SK-N-SH treated with all-trans-retinoic acid at 6 μM for 48 hours (cell line): ENCODE data around the gene GNA15.

Experiments used
- ARNTL ChIP-seq: fragments of 450-650 bp; formaldehyde crosslinking; IDR thresholded peaks from 2 replicates; pipeline ENCODE4 v1.5.0; 2020; ENCODE audit warnings: low read depth, mild to moderate bottlenecking, moderate library complexity, borderline replicate concordance
- BACH2 ChIP-seq: fragments of 250-450 bp; sonication (Bioruptor Pico); IDR thresholded peaks from 2 replicates; pipeline ENCODE4 v1.9.0; 2021; ENCODE audit warnings: mild to moderate bottlenecking, borderline replicate concordance
- ESRRG ChIP-seq: fragments of 250-450 bp; sonication (Bioruptor Pico); IDR thresholded peaks from 2 replicates; pipeline ENCODE4 v1.6.1; 2021; ENCODE audit warnings: mild to moderate bottlenecking
- GLIS3 ChIP-seq: fragments of 250-450 bp; sonication (Bioruptor Pico); IDR thresholded peaks from 2 replicates; pipeline ENCODE4 v1.5.0; 2020; ENCODE audit warnings: mild to moderate bottlenecking, moderate library complexity
- OSR1 ChIP-seq: fragments of 250-450 bp; sonication (Bioruptor Pico); IDR thresholded peaks from 2 replicates; pipeline ENCODE4 v1.8.0; 2022; ENCODE audit warnings: moderate library complexity, mild to moderate bottlenecking, inconsistent platforms
- RARB ChIP-seq: fragments of 250-450 bp; sonication (Bioruptor Pico); IDR thresholded peaks from 2 replicates; pipeline ENCODE4 v1.8.0; 2021; ENCODE audit warnings: mild to moderate bottlenecking, moderate library complexity
- SNAI2 ChIP-seq: fragments of 250-450 bp; sonication (Bioruptor Pico); IDR thresholded peaks from 2 replicates; pipeline ENCODE4 v1.5.0; 2020; ENCODE audit warnings: mild to moderate bottlenecking, moderate library complexity
- TOX ChIP-seq: fragments of 250-450 bp; sonication (Bioruptor Pico); IDR thresholded peaks from 2 replicates; pipeline ENCODE4 v1.8.0; 2021; ENCODE audit warnings: mild to moderate bottlenecking, moderate library complexity, borderline replicate concordance
- ZFP3 ChIP-seq: fragments of 250-450 bp; sonication (Bioruptor Pico); IDR thresholded peaks from 2 replicates; pipeline ENCODE4 v1.5.0; 2020; ENCODE audit warnings: mild to moderate bottlenecking, moderate library complexity
- ZFP30 ChIP-seq: fragments of 450-650 bp; formaldehyde crosslinking; IDR thresholded peaks from 2 replicates; pipeline ENCODE4 v1.5.0; 2022; ENCODE audit warnings: mild to moderate bottlenecking, moderate library complexity
- ZNF565 ChIP-seq: fragments of 450-650 bp; formaldehyde crosslinking; conservative IDR thresholded peaks from 2 replicates; pipeline ENCODE4 v1.5.0; 2020; ENCODE audit warnings: low read depth, mild to moderate bottlenecking, moderate library complexity
- TF ChIP-seq, protein P1 (sequence below): fragments of 250-450 bp; sonication (Bioruptor Pico); IDR thresholded peaks from 2 replicates; pipeline ENCODE4 v1.8.0; 2020; ENCODE audit warnings: mild to moderate bottlenecking, moderate library complexity, borderline replicate concordance
- TF ChIP-seq, protein P2 (sequence below): fragments of 250-450 bp; sonication (Bioruptor Pico); IDR thresholded peaks from 2 replicates; pipeline ENCODE4 v1.5.1; 2020; ENCODE audit warnings: low read depth, mild to moderate bottlenecking, moderate library complexity
- TF ChIP-seq, protein P3 (sequence below): fragments of 250-450 bp; sonication (Bioruptor Pico); IDR thresholded peaks from 2 replicates; pipeline ENCODE4 v1.5.1; 2021; ENCODE audit warnings: mild to moderate bottlenecking, moderate library complexity

DNA sequence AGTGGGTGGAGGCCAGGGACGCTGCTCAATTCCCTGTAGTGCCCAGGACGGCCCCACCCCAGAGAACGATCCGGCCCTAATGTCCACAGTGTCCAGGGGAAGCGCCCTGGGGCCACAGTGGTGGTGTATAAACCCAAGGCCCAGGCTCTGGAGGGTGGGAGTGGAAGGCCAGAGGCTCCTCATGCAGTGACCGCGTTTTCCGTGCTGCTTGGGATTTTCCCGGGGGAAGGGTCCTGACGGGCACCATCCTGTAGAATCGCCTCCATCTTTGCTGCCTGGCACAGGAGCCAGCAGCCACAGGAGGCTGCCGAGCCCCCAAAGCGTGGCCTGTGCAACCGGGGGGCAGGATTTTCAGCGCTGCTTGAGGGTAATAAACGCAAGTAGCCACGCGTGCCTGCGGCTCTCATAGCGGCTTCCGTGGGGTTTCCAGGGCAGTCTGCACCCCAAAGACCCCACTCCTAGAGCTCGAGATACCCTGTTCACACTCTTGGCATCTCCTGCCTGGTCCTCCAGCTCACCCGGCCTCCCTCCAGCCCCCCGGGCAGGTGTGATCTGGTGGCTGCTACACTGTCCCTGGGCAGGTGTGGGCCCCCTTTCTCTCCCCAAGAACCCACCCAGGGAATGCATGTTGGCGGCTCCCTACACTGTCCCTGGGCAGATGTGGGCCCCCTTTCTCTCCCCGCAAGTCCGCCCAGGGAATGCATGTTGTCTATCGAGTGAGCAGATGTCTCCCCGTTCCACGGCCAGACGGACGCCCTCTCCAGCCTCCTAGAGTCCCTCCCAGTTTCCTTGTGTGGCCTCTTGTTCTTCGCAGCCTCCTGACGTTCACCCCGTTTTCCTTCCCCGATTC lies 52.1 kb downstream of the GNA15 start:
- TF ChIP-seq, protein P1, sequence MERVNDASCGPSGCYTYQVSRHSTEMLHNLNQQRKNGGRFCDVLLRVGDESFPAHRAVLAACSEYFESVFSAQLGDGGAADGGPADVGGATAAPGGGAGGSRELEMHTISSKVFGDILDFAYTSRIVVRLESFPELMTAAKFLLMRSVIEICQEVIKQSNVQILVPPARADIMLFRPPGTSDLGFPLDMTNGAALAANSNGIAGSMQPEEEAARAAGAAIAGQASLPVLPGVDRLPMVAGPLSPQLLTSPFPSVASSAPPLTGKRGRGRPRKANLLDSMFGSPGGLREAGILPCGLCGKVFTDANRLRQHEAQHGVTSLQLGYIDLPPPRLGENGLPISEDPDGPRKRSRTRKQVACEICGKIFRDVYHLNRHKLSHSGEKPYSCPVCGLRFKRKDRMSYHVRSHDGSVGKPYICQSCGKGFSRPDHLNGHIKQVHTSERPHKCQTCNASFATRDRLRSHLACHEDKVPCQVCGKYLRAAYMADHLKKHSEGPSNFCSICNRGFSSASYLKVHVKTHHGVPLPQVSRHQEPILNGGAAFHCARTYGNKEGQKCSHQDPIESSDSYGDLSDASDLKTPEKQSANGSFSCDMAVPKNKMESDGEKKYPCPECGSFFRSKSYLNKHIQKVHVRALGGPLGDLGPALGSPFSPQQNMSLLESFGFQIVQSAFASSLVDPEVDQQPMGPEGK: no peak
- TF ChIP-seq GLIS3 (no peak), SNAI2 (CRISPR knock-in tag) (no peak), OSR1 (no peak), ZFP30 (CRISPR knock-in tag) (no peak), ZFP3 (no peak), ZNF565 (CRISPR knock-in tag) (no peak), RARB (no peak), TOX (no peak), BACH2 (CRISPR knock-in tag) (no peak), ARNTL (no peak), ESRRG (CRISPR knock-in tag) (no peak)
- TF ChIP-seq, protein P2, sequence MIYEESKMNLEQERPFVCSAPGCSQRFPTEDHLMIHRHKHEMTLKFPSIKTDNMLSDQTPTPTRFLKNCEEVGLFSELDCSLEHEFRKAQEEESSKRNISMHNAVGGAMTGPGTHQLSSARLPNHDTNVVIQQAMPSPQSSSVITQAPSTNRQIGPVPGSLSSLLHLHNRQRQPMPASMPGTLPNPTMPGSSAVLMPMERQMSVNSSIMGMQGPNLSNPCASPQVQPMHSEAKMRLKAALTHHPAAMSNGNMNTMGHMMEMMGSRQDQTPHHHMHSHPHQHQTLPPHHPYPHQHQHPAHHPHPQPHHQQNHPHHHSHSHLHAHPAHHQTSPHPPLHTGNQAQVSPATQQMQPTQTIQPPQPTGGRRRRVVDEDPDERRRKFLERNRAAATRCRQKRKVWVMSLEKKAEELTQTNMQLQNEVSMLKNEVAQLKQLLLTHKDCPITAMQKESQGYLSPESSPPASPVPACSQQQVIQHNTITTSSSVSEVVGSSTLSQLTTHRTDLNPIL (CRISPR knock-in tag): no peak
- TF ChIP-seq, protein P3, sequence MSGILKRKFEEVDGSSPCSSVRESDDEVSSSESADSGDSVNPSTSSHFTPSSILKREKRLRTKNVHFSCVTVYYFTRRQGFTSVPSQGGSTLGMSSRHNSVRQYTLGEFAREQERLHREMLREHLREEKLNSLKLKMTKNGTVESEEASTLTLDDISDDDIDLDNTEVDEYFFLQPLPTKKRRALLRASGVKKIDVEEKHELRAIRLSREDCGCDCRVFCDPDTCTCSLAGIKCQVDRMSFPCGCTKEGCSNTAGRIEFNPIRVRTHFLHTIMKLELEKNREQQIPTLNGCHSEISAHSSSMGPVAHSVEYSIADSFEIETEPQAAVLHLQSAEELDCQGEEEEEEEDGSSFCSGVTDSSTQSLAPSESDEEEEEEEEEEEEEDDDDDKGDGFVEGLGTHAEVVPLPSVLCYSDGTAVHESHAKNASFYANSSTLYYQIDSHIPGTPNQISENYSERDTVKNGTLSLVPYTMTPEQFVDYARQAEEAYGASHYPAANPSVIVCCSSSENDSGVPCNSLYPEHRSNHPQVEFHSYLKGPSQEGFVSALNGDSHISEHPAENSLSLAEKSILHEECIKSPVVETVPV (CRISPR knock-in tag): no peak
